ENCODE data around the gene KCNJ8. TPM values are rescaled to one million over a fixed set of nuclear protein-coding genes. Genes with fewer than 3 reads are reported as not detected.

The KCNJ8 gene
- total and polyA plus RNA-seq, 8 donors, result 5.7 to 19.6 (median 8.9) TPM; not detected in 2

GRCh38 chr12:21766403-21766802 is 8.1 kb downstream of the KCNJ8 start:
- Histone ChIP-seq H3K9me3 (no peaks in the 10 kb centered on the region), H3K36me3 (peaks cover 0 to 23% (median 8%) of the 10 kb centered on the region in 4 donors), H3K27ac (no peak overlapping the region), H3K4me1 (peaks cover 0 to 20% (median 3%) of the 10 kb centered on the region in 4 donors), H3K4me3 (no peak overlapping the region), H3K27me3 (no peaks in the 10 kb centered on the region)
- WGBS, 5 donors, result 78 to 94% (median 87%) methylated on average over 2 of the region's 2 CpGs
- no peak for TF ChIP-seq EP300 (IDR thresholded peaks at IDR 0.05)
- TF ChIP-seq POLR2AphosphoS5 (IDR thresholded peaks at IDR 0.05), result no peak
- TF ChIP-seq CTCF (IDR thresholded peaks at IDR 0.05), result no peak
- no peak for TF ChIP-seq POLR2A (IDR thresholded peaks at IDR 0.05)
- DNase-seq, result no peak
- intact Hi-C loops (cut with DNase I; ENCODE audit: low total_unique reads), result no loop called here

- Histone ChIP-seq H3K4me3 (no peak overlapping the region), H3K27ac (peak overlapping the region in 1 of 5 donors; percentile 31), H3K4me1 (peaks cover 0 to 14% (median 3%) of the 10 kb centered on the region in 4 donors), H3K27me3 (no peaks in the 10 kb centered on the region), H3K36me3 (peaks cover 0 to 23% (median 8%) of the 10 kb centered on the region in 4 donors), H3K9me3 (no peaks in the 10 kb centered on the region)
- WGBS, 5 donors, result 92 to 96% (median 93%) methylated on average over 4 of the region's 4 CpGs
- TF ChIP-seq EP300 (IDR thresholded peaks at IDR 0.05) (no peak), POLR2AphosphoS5 (IDR thresholded peaks at IDR 0.05) (no peak)
- DNase-seq, result no peak
- intact Hi-C loops (cut with DNase I; ENCODE audit: low total_unique reads), result no loop called here
Observed at GRCh38 chr12:21764950-21765349, 9.6 kb downstream of the KCNJ8 start.

GRCh38 chr12:21764065-21764464 is 10.4 kb downstream of the KCNJ8 start:
- Histone ChIP-seq H3K27me3 (no peaks in the 10 kb centered on the region), H3K27ac (peak overlapping the region in 2 of 5 donors; percentile 28 to 46), H3K36me3 (peaks cover 0 to 17% (median 8%) of the 10 kb centered on the region in 4 donors), H3K4me1 (peaks cover 0 to 14% (median 3%) of the 10 kb centered on the region in 4 donors), H3K4me3 (no peak overlapping the region), H3K9me3 (no peaks in the 10 kb centered on the region)
- TF ChIP-seq EP300 (IDR thresholded peaks at IDR 0.05) (no peak), CTCF (IDR thresholded peaks at IDR 0.05) (no peak)
- WGBS, 5 donors, result 42 to 70% (median 55%) methylated on average over 2 of the region's 2 CpGs
- no peak for DNase-seq
- intact Hi-C loops (cut with DNase I; ENCODE audit: low total_unique reads), result no loop called here

GRCh38 chr12:21763531-21763930 is 11.0 kb downstream of the KCNJ8 start:
- Histone ChIP-seq H3K9me3 (no peaks in the 10 kb centered on the region), H3K4me1 (peaks cover 0 to 14% (median 3%) of the 10 kb centered on the region in 4 donors), H3K27ac (peak overlapping the region in 2 of 5 donors; percentile 28 to 46), H3K4me3 (no peak overlapping the region), H3K27me3 (no peaks in the 10 kb centered on the region), H3K36me3 (peaks cover 0 to 16% (median 8%) of the 10 kb centered on the region in 4 donors)
- no peak for DNase-seq
- TF ChIP-seq POLR2AphosphoS5 (IDR thresholded peaks at IDR 0.05), result no peak
- no peak for TF ChIP-seq EP300 (IDR thresholded peaks at IDR 0.05)
- TF ChIP-seq CTCF (IDR thresholded peaks at IDR 0.05), result no peak
- TF ChIP-seq POLR2A (IDR thresholded peaks at IDR 0.05), result no peak
- intact Hi-C loops (cut with DNase I; ENCODE audit: low total_unique reads), result no loop called here
- 79 to 90% (median 89%) methylated on average over 2 of the region's 2 CpGs for WGBS, 5 donors

GRCh38 chr12:21759737-21760136 is 14.8 kb downstream of the KCNJ8 start:
- H3K9me3 ChIP-seq, result no peaks in the 10 kb centered on the region
- DNase-seq, result no peak
- TF ChIP-seq POLR2A (IDR thresholded peaks at IDR 0.05) (no peak), CTCF (IDR thresholded peaks at IDR 0.05) (no peak), EP300 (IDR thresholded peaks at IDR 0.05) (no peak), POLR2AphosphoS5 (IDR thresholded peaks at IDR 0.05) (no peak)
- no peaks in the 10 kb centered on the region for H3K36me3 ChIP-seq
- H3K27ac ChIP-seq, result no peak overlapping the region
- H3K4me1 ChIP-seq, result peaks cover 0 to 21% (median 9%) of the 10 kb centered on the region in 4 donors
- H3K27me3 ChIP-seq, result no peaks in the 10 kb centered on the region
- intact Hi-C loops (cut with DNase I; ENCODE audit: low total_unique reads), result no loop called here
- 57 to 80% (median 62%) methylated on average over 5 of the region's 5 CpGs for WGBS, 5 donors
- no peak overlapping the region for H3K4me3 ChIP-seq
